ENCODE measurements around the gene FAM241A.
A peak's percentile ranks its signal among the peaks of the same experiment; 100 is the strongest.
"Not testable (repeated sequence)": the region's sequence is repeated elsewhere in the genome, so short reads cannot be mapped to it uniquely, and the experiment has no call there.

Gene FAM241A

GRCh38 chr4:112145326-112145789, at the start of gene FAM241A:
TSS of gene FAM241A (plus strand) at chr4:112145454. CDS start at chr4:112145581, 127 bp downstream.
- ATAC-seq: peak; percentile 95
- peak; percentile 94 for DNase-seq

GRCh38 chr4:112098841-112099530, 46.3 kb upstream of the FAM241A start:
- DNase-seq (no peak), ATAC-seq (no peak)

GRCh38 chr4:112099701-112100297, 45.5 kb upstream of the FAM241A start:
- no peak for DNase-seq
- ATAC-seq: peak; percentile 32

GRCh38 chr4:112102875-112103370, 42.3 kb upstream of the FAM241A start:
- DNase-seq (no peak), ATAC-seq (no peak)

- ATAC-seq (no peak), DNase-seq (no peak)
Measured at GRCh38 chr4:112105201-112105969, 39.9 kb upstream of the FAM241A start.

- DNase-seq (no peak), ATAC-seq (no peak)
Measured at GRCh38 chr4:112109360-112110058, 35.7 kb upstream of the FAM241A start.

- no peak for DNase-seq
Measured at GRCh38 chr4:112110059-112110425, 35.2 kb upstream of the FAM241A start.

GRCh38 chr4:112111306-112111705, 33.9 kb upstream of the FAM241A start:
- ATAC-seq (no peak), DNase-seq (no peak)

More at GRCh38 chr4:112110059-112110425, 35.2 kb upstream of the FAM241A start:
- no peak for ATAC-seq

GRCh38 chr4:112112095-112112494, 33.2 kb upstream of the FAM241A start:
- ATAC-seq: not testable (repeated sequence)

GRCh38 chr4:112112590-112113170, 32.6 kb upstream of the FAM241A start:
- DNase-seq (no peak), ATAC-seq (no peak)

More at GRCh38 chr4:112112095-112112494, 33.2 kb upstream of the FAM241A start:
- DNase-seq: not testable (repeated sequence)

GRCh38 chr4:112113864-112114263, 31.4 kb upstream of the FAM241A start:
- no peak for DNase-seq

GRCh38 chr4:112114452-112114851, 30.8 kb upstream of the FAM241A start:
- ATAC-seq (no peak), DNase-seq (no peak)

More at GRCh38 chr4:112113864-112114263, 31.4 kb upstream of the FAM241A start:
- ATAC-seq: no peak

- DNase-seq (no peak), ATAC-seq (no peak)
Measured at GRCh38 chr4:112118742-112119352, 26.4 kb upstream of the FAM241A start.

- DNase-seq: peak; percentile 18
Measured at GRCh38 chr4:112119353-112119783, 25.9 kb upstream of the FAM241A start.

GRCh38 chr4:112120021-112120420, 25.2 kb upstream of the FAM241A start:
- ATAC-seq: no peak
- DNase-seq: no peak

More at GRCh38 chr4:112119353-112119783, 25.9 kb upstream of the FAM241A start:
- peak; percentile 87 for ATAC-seq

GRCh38 chr4:112125416-112125815, 19.8 kb upstream of the FAM241A start:
- DNase-seq: no peak
- no peak for ATAC-seq

GRCh38 chr4:112127048-112127637, 18.1 kb upstream of the FAM241A start:
- ATAC-seq (no peak), DNase-seq (no peak)

- peak; percentile 83 for ATAC-seq
- DNase-seq: no peak
Measured at GRCh38 chr4:112127803-112128202, 17.5 kb upstream of the FAM241A start.

- no peak for ATAC-seq
- no peak for DNase-seq
Measured at GRCh38 chr4:112128452-112128851, 16.8 kb upstream of the FAM241A start.

GRCh38 chr4:112130906-112131305, 14.3 kb upstream of the FAM241A start:
- ATAC-seq (no peak), DNase-seq (no peak)

- DNase-seq (no peak), ATAC-seq (no peak)
Measured at GRCh38 chr4:112136551-112136950, 8.7 kb upstream of the FAM241A start.
